ENCODE data around the gene CEACAM7. TPM values are rescaled to one million over a fixed set of nuclear protein-coding genes. Genes with fewer than 3 reads are reported as not detected.
"Not testable (repeated sequence)": the region's sequence is repeated elsewhere in the genome, so short reads cannot be mapped to it uniquely, and the experiment has no call there.

CEACAM7 gene
- polyA plus RNA-seq (2013, experiment 1 of 2; ENCODE audit: insufficient read length) = not detected
- not detected for polyA plus RNA-seq (2013, experiment 2 of 2; ENCODE audit: insufficient read length)

- no peak for DNase-seq
Measured at GRCh38 chr19:41688098-41688497, at the start of gene CEACAM7. Gene CEACAM7 (minus strand): TSS chr19:41688270. CDS start chr19:41688165, 105 bp downstream.

DNA sequence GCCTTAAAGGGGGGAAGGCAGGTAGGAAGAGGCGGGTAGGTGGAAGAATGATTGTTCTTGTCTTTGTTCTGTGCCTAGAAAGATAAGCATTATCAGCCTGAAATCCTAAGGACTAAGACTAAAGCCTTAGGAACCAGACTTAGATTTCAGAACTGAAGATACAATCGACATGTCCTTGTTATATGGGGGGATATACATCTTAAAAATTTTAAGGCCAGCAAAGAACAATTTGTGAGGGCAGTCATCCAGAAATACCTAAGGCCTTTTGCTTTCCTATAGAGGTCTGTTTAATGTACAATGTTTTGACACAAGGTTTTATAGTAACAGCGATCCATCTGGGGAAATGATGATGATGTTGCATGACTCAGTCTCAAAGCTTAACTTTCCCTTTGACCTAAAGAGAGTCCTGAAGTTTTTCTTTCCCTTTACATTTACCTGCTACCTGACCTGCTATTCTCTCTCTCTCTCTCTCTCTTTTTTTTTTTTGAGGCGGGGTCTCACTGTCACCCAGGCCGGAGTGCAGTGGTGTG lies 47.1 kb upstream of the CEACAM7 start:
- DNase-seq = no peak

DNA sequence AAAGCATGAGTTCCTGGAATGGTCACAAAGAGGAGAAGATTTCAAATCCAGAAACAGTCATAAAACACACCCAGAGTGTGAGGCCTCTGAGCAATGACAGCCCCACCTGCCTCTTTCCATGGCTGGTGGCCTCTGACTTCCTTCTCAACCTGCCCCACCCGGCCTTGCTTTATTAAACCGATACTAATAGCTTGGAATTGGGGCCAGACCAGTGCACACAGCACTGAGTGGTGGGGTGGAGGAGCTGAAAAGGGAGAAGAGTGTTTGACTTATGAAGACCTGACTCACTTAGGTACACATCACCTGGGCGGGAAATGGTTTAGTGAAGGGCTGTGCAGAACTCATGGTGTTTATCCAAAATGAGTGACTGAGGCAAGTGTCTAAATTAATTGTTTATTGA lies 46.5 kb upstream of the CEACAM7 start:
- no peak for DNase-seq

GRCh38 chr19:41734156-41734555 lies 46.1 kb upstream of the CEACAM7 start:
- no peak for DNase-seq

GRCh38 chr19:41726493-41726892 lies 38.4 kb upstream of the CEACAM7 start:
- DNase-seq = no peak

- DNase-seq = no peak
Measured at GRCh38 chr19:41720103-41720502, 32.0 kb upstream of the CEACAM7 start.

GRCh38 chr19:41718761-41719160 lies 30.7 kb upstream of the CEACAM7 start:
- no peak for DNase-seq

GRCh38 chr19:41714598-41714997 lies 26.5 kb upstream of the CEACAM7 start:
- no peak for DNase-seq

GRCh38 chr19:41711376-41712261 lies 23.5 kb upstream of the CEACAM7 start:
- DNase-seq = no peak

- no peak for DNase-seq
Measured at GRCh38 chr19:41709951-41710645, 22.0 kb upstream of the CEACAM7 start.

DNA sequence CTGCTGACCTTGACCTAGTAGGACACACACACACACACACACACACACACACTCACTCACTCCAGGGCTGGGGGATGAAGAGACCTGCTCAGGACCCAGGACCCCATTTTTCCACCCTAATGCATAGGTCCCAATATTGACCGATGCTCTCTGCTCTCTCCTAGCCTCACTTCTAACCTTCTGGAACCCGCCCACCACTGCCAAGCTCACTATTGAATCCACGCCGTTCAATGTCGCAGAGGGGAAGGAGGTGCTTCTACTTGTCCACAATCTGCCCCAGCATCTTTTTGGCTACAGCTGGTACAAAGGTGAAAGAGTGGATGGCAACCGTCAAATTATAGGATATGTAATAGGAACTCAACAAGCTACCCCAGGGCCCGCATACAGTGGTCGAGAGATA lies 21.4 kb upstream of the CEACAM7 start:
- DNase-seq = not testable (repeated sequence)

DNA sequence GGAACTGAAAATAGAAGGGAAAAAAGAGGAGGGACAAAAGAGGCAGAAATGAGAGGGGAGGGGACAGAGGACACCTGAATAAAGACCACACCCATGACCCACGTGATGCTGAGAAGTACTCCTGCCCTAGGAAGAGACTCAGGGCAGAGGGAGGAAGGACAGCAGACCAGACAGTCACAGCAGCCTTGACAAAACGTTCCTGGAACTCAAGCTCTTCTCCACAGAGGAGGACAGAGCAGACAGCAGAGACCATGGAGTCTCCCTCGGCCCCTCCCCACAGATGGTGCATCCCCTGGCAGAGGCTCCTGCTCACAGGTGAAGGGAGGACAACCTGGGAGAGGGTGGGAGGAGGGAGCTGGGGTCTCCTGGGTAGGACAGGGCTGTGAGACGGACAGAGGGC lies 20.4 kb upstream of the CEACAM7 start, which contains the start of gene CEACAM5:
Gene CEACAM5, plus strand, starts transcription at position 146 of the 400 bp plus-strand sequence. Its CDS starts 106 bp downstream, at position 252.
- no peak for DNase-seq

- no peak for DNase-seq
Measured at GRCh38 chr19:41707871-41708371, 19.9 kb upstream of the CEACAM7 start.

GRCh38 chr19:41707502-41707812 lies 19.4 kb upstream of the CEACAM7 start:
- no peak for DNase-seq

- DNase-seq = peak; percentile 11
Measured at GRCh38 chr19:41706741-41707501, 18.9 kb upstream of the CEACAM7 start.

DNA sequence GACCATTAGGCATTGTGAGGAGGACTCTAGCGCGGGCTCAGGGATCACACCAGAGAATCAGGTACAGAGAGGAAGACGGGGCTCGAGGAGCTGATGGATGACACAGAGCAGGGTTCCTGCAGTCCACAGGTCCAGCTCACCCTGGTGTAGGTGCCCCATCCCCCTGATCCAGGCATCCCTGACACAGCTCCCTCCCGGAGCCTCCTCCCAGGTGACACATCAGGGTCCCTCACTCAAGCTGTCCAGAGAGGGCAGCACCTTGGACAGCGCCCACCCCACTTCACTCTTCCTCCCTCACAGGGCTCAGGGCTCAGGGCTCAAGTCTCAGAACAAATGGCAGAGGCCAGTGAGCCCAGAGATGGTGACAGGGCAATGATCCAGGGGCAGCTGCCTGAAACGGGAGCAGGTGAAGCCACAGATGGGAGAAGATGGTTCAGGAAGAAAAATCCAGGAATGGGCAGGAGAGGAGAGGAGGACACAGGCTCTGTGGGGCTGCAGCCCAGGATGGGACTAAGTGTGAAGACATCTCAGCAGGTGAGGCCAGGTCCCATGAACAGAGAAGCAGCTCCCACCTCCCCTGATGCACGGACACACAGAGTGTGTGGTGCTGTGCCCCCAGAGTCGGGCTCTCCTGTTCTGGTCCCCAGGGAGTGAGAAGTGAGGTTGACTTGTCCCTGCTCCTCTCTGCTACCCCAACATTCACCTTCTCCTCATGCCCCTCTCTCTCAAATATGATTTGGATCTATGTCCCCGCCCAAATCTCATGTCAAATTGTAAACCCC lies 17.5 kb upstream of the CEACAM7 start:
- peak; percentile 11 for DNase-seq

DNA sequence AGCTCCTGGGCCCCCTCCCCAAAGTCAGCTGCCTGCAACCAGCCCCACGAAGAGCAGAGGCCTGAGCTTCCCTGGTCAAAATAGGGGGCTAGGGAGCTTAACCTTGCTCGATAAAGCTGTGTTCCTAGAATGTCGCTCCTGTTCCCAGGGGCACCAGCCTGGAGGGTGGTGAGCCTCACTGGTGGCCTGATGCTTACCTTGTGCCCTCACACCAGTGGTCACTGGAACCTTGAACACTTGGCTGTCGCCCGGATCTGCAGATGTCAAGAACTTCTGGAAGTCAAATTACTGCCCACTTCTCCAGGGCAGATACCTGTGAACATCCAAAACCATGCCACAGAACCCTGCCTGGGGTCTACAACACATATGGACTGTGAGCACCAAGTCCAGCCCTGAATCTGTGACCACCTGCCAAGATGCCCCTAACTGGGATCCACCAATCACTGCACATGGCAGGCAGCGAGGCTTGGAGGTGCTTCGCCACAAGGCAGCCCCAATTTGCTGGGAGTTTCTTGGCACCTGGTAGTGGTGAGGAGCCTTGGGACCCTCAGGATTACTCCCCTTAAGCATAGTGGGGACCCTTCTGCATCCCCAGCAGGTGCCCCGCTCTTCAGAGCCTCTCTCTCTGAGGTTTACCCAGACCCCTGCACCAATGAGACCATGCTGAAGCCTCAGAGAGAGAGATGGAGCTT lies 15.7 kb upstream of the CEACAM7 start:
- DNase-seq = no peak

DNA sequence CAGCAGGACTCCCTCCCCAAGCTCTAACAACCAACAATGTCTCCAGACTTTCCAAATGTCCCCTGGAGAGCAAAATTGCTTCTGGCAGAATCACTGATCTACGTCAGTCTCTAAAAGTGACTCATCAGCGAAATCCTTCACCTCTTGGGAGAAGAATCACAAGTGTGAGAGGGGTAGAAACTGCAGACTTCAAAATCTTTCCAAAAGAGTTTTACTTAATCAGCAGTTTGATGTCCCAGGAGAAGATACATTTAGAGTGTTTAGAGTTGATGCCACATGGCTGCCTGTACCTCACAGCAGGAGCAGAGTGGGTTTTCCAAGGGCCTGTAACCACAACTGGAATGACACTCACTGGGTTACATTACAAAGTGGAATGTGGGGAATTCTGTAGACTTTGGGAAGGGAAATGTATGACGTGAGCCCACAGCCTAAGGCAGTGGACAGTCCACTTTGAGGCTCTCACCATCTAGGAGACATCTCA lies 14.1 kb upstream of the CEACAM7 start:
- peak; percentile 61 for DNase-seq

DNA sequence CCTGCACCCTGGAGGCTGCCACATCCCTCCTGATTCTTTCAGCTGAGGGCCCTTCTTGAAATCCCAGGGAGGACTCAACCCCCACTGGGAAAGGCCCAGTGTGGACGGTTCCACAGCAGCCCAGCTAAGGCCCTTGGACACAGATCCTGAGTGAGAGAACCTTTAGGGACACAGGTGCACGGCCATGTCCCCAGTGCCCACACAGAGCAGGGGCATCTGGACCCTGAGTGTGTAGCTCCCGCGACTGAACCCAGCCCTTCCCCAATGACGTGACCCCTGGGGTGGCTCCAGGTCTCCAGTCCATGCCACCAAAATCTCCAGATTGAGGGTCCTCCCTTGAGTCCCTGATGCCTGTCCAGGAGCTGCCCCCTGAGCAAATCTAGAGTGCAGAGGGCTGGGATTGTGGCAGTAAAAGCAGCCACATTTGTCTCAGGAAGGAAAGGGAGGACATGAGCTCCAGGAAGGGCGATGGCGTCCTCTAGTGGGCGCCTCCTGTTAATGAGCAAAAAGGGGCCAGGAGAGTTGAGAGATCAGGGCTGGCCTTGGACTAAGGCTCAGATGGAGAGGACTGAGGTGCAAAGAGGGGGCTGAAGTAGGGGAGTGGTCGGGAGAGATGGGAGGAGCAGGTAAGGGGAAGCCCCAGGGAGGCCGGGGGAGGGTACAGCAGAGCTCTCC lies 13.5 kb upstream of the CEACAM7 start:
- no peak for DNase-seq

All from fibroblast of skin of back (primary cell).